CD8-positive, alpha-beta memory T cell (primary cell): ENCODE data around the gene ZNF630. TPM values are rescaled to one million over a fixed set of nuclear protein-coding genes. Genes with fewer than 3 reads are reported as not detected.
A peak's percentile ranks its signal among the peaks of the same experiment; 100 is the strongest.
"Not testable (repeated sequence)": the region's sequence is repeated elsewhere in the genome, so short reads cannot be mapped to it uniquely, and the experiment has no call there.

ENCODE experiments used
- CTCF ChIA-PET: fragments of 350-600 bp; sonication (Branson Sonifier 250); formaldehyde crosslinking; loops from one replicate; lab custom pipeline; 2021; ENCODE audit warnings: antibody characterized with exemption; lab: Charles Lee
- POLR2A ChIA-PET: fragments of 350-600 bp; sonication (Branson Sonifier 250); formaldehyde crosslinking; loops from one replicate; lab custom pipeline; 2021; ENCODE audit warnings: antibody characterized with exemption; lab: Charles Lee
- DNase-seq, 5 donors: peaks; one replicate each; pipeline versions ENCODE4 v3.0.0 to v3.0.0-alpha.2; 2020 to 2022; ENCODE audit warnings: mixed read lengths in 1 of 5
- H3K27ac ChIP-seq: one replicate; pipeline ENCODE4 v1.7.0; 2013; ENCODE audit warnings: low read depth, mild to moderate bottlenecking, low read length, moderate library complexity
- H3K27me3 ChIP-seq: 2 replicates; pipeline ENCODE4 v1.7.0; 2013; ENCODE audit warnings: low read length, mild to moderate bottlenecking; ENCODE audit not compliant: insufficient read depth, poor library complexity, severe bottlenecking
- H3K36me3 ChIP-seq: 2 replicates; pipeline ENCODE4 v1.7.0; 2013; ENCODE audit warnings: mild to moderate bottlenecking, low read length, moderate library complexity; ENCODE audit not compliant: insufficient read depth
- H3K4me1 ChIP-seq: 2 replicates; pipeline ENCODE4 v1.7.0; 2013; ENCODE audit warnings: mild to moderate bottlenecking, low read length, moderate library complexity; ENCODE audit not compliant: insufficient read depth
- H3K4me3 ChIP-seq: 2 replicates; pipeline ENCODE4 v1.7.0; 2013; ENCODE audit warnings: mild to moderate bottlenecking, low read length
- H3K9me3 ChIP-seq: 2 replicates; pipeline ENCODE4 v1.7.0; 2013; ENCODE audit warnings: mild to moderate bottlenecking, low read length
- H3K27ac Mint-ChIP-seq, 8 donors: one replicate each; pipeline ENCODE4 v1.8.0; 2020 to 2021; ENCODE audit warnings: mixed read lengths in 8 of 8, mild to moderate bottlenecking in 6 of 8, inconsistent platforms in 3 of 8, moderate library complexity in 3 of 8
- H3K27me3 Mint-ChIP-seq, 2 donors: one replicate each; pipeline ENCODE4 v1.8.0; 2020 to 2021; ENCODE audit warnings: mixed read lengths in 2 of 2, mild to moderate bottlenecking in 1 of 2, moderate library complexity in 1 of 2
- H3K36me3 Mint-ChIP-seq, 3 donors: one replicate each; pipeline ENCODE4 v1.8.0; 2020 to 2021; ENCODE audit warnings: mixed read lengths in 3 of 3, inconsistent platforms in 1 of 3, mild to moderate bottlenecking in 1 of 3
- H3K4me1 Mint-ChIP-seq, 3 donors: one replicate each; pipeline ENCODE4 v1.8.0; 2020 to 2021; ENCODE audit warnings: mixed read lengths in 3 of 3, inconsistent platforms in 1 of 3, mild to moderate bottlenecking in 1 of 3
- H3K4me3 Mint-ChIP-seq, 7 donors: one replicate each; pipeline ENCODE4 v1.8.0; 2020 to 2021; ENCODE audit warnings: mixed read lengths in 7 of 7, mild to moderate bottlenecking in 6 of 7, moderate library complexity in 4 of 7, inconsistent platforms in 2 of 7
- H3K9me3 Mint-ChIP-seq, 5 donors: one replicate each; pipeline ENCODE4 v1.8.0; 2020 to 2022; ENCODE audit warnings: mixed read lengths in 5 of 5, mild to moderate bottlenecking in 3 of 5, moderate library complexity in 2 of 5, inconsistent platforms in 1 of 5
- polyA plus RNA-seq: library from polyadenylated mRNA; unstranded; fragments of 300-500 nt; fragmentation: Illumina TruSeq; gene quantifications from one replicate; pipeline ENCODE4 v1.2.3, GENCODE V29; 2021
- total RNA-seq, 2 experiments: library from RNA; stranded (reverse); gene quantifications; one replicate each; pipeline ENCODE4 v1.2.3, GENCODE V29; 2021

Gene ZNF630
- total and polyA plus RNA-seq, 3 experiments from 2014 or later: 0.89 to 1.6 (median 1.5) TPM

DNA sequence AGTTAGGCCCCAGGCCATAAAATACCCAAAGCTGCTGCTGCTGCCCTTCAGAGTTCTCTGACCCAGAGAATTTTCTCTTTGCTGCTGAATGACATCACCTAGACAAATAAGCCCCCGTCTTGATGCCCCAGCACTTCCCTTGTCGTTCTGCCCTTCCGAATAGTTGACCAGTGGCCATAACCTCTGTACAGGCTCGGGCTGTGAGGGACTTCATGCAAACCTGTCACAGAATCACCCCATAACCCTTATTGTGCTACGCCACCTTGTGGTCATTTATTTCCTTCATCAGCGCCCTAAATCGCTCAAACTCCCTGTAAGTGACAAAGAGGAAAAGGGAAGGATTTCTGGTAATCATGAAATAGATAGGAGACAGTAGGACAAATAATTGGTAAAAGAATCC is 45.9 kb downstream of the ZNF630 start:
- Mint-ChIP-seq H3K36me3 (peaks cover 0 to 5% (median 2%) of the 10 kb centered on the region in 3 donors), H3K4me1 (peaks cover 9 to 19% (median 17%) of the 10 kb centered on the region in 3 donors), H3K9me3 (peaks cover 0 to 2% (median 0%) of the 10 kb centered on the region in 5 donors), H3K27me3 (peaks cover 0 to 4% of the 10 kb centered on the region in 2 donors), H3K4me3 (peak overlapping the region in 1 of 7 donors; percentile 12), H3K27ac (peak overlapping the region in 2 of 8 donors; percentile 29 to 78)
- ChIA-PET POLR2A (no interaction called here), CTCF (interaction anchor here (1.0 to 2.1 kb wide), 3 partner anchors 171 to 196 kb away, joined by 4 to 13 read pairs (median 6); partner anchors contain the start of gene ZNF81)
- no peaks in the 10 kb centered on the region for H3K27me3 ChIP-seq
- DNase-seq: peak in 3 of 5 donors; percentile 36 to 54 (median 45)
- H3K27ac ChIP-seq: no peak overlapping the region
- H3K4me3 ChIP-seq: no peak overlapping the region
- H3K9me3 ChIP-seq: no peaks in the 10 kb centered on the region
- H3K36me3 ChIP-seq: no peaks in the 10 kb centered on the region
- H3K4me1 ChIP-seq: no peaks in the 10 kb centered on the region

GRCh38 chrX:48022738-48023137 is 48.7 kb downstream of the ZNF630 start:
- Mint-ChIP-seq H3K36me3 (peaks cover 0 to 5% (median 2%) of the 10 kb centered on the region in 3 donors), H3K9me3 (peaks cover 0 to 2% (median 0%) of the 10 kb centered on the region in 5 donors), H3K27ac (peak overlapping the region in 3 of 8 donors; percentile 5 to 63 (median 18)), H3K27me3 (peaks cover 0 to 4% of the 10 kb centered on the region in 2 donors), H3K4me1 (peaks cover 11 to 25% (median 20%) of the 10 kb centered on the region in 3 donors), H3K4me3 (peak overlapping the region in 3 of 7 donors; percentile 16 to 35 (median 20))
- ChIA-PET POLR2A (no interaction called here), CTCF (interaction anchor here (1.2 kb wide), 1 partner anchor 63 kb away, joined by 3 read pairs; no protein-coding TSS in a partner anchor)
- H3K27ac ChIP-seq: no peak overlapping the region
- no peaks in the 10 kb centered on the region for H3K36me3 ChIP-seq
- no peak overlapping the region for H3K4me3 ChIP-seq
- no peaks in the 10 kb centered on the region for H3K9me3 ChIP-seq
- no peaks in the 10 kb centered on the region for H3K27me3 ChIP-seq
- H3K4me1 ChIP-seq: no peaks in the 10 kb centered on the region
- no peak for DNase-seq

DNA sequence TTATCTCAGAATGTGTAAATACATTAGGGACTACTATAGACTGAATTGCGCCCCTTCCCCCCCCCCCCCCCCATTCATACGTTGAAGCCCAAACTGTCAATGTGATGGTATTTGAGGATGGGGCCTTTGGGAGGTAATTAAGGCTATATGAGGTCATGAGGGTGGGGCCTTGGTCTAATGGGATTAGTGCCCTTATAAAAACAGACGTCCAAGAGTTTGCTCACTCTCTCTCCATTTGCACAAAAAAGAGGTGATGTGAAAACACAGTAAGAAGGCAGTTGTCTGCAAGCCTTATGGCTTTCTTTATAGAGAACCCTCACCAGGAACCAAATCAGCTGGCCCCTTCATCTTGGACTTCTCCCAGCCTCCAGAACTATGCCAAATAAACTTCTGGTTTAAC is 49.3 kb downstream of the ZNF630 start:
- Mint-ChIP-seq H3K36me3 (peaks cover 0 to 5% (median 2%) of the 10 kb centered on the region in 3 donors), H3K27ac (peak overlapping the region in 1 of 8 donors; percentile 63), H3K4me1 (peaks cover 11 to 25% (median 20%) of the 10 kb centered on the region in 3 donors), H3K4me3 (peak overlapping the region in 4 of 7 donors; percentile 90 to 94 (median 92)), H3K27me3 (peaks cover 0 to 4% of the 10 kb centered on the region in 2 donors), H3K9me3 (peaks cover 0 to 2% (median 0%) of the 10 kb centered on the region in 5 donors)
- no peaks in the 10 kb centered on the region for H3K4me1 ChIP-seq
- H3K9me3 ChIP-seq: no peaks in the 10 kb centered on the region
- no peak overlapping the region for H3K4me3 ChIP-seq
- no peaks in the 10 kb centered on the region for H3K36me3 ChIP-seq
- H3K27me3 ChIP-seq: no peaks in the 10 kb centered on the region
- H3K27ac ChIP-seq: no peak overlapping the region
- ChIA-PET POLR2A (no interaction called here), CTCF (interaction anchor here (1.2 kb wide), 1 partner anchor 63 kb away, joined by 3 read pairs; no protein-coding TSS in a partner anchor)
- DNase-seq: no peak

DNA sequence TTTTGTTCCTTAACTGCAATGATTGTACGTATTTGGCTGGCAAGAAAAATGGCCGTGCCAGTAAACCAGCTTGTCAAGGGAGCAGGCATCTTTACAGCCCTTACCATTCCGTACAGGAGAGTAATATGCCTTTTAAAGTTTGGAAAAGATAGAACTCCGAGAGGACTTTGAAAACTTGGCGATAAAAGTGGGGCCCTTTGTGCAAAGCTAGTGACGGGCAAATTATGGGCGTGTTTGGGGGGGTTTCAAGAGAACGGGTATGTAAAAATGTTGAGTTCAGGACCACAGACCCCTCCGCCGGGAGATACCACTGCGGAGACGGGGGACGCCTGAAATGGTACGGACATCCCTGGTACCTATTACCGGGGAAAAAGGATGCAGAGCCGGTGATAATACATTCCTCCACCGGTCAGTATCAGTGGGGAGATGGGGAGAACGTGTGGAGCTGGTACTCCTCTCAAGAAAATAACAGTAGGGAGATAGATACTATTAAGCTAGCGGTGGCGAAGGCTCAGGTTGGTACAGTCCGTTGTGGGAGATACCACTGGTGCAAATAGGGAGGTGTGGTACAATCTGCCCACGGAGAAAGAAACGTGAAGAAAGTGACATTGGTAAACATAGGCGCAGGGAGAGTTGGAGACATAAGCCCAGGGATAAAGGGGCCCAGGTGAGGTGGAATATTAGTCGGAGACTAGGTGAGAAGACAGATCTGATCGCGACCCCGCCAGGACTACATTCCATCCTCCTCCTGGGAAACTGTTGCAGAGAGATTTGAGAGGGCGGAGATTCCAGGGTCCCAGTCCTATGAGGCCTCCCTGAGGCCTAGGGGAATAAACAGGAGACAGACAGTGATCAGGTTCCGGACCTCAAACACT is 50.2 kb downstream of the ZNF630 start:
- Histone ChIP-seq H3K27me3 (no peaks in the 10 kb centered on the region), H3K4me1 (no peaks in the 10 kb centered on the region), H3K36me3 (no peaks in the 10 kb centered on the region), H3K9me3 (no peaks in the 10 kb centered on the region), H3K4me3 (peak overlapping the region; percentile 86), H3K27ac (peak overlapping the region; percentile 66)
- Mint-ChIP-seq H3K4me3 (peak overlapping the region; percentile 90 to 94 (median 93)), H3K4me1 (peaks cover 11 to 20% (median 20%) of the 10 kb centered on the region in 3 donors), H3K9me3 (peaks cover 0 to 2% (median 0%) of the 10 kb centered on the region in 5 donors), H3K36me3 (peaks cover 0 to 5% (median 2%) of the 10 kb centered on the region in 3 donors), H3K27ac (peak overlapping the region; percentile 60 to 97 (median 94)), H3K27me3 (peaks cover 0 to 4% of the 10 kb centered on the region in 2 donors)
- ChIA-PET CTCF (interaction anchor here (0.7 kb wide), 1 partner anchor 190 kb away, joined by 3 read pairs; no protein-coding TSS in a partner anchor), POLR2A (interaction anchor here (1.0 to 1.4 kb wide), 3 partner anchors 18 to 465 kb away, joined by 3 to 7 read pairs (median 4); partner anchors contain the start of gene ZNF81)
- DNase-seq: peak; percentile 53 to 87 (median 80)

DNA sequence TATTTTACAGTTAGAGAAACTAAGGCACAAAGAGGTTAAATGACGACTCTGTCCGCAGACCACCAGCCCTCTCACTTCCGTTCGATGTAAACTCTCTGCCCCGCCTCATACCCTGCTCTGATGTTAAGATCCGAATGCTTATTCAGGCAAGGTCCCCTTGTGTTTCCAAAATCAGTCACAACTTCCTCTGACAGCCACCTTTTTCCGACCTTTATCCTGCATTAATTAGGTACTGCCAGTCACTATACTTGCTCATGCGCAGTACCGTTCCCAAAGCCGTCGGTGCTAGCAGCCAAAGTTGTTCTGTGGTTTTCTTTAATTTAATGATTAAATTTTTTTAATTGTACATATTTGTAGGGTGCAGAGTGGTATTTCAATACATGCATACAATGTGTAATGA is 51.0 kb downstream of the ZNF630 start:
- Mint-ChIP-seq H3K4me3 (peak overlapping the region; percentile 90 to 94 (median 93)), H3K27ac (peak overlapping the region in 5 of 8 donors; percentile 85 to 97 (median 93)), H3K4me1 (peaks cover 8 to 17% (median 16%) of the 10 kb centered on the region in 3 donors)
- H3K9me3 Mint-ChIP-seq, H3K27me3 ChIP-seq, H3K27ac ChIP-seq, H3K36me3 ChIP-seq, H3K9me3 ChIP-seq, CTCF ChIA-PET, H3K27me3 Mint-ChIP-seq, H3K36me3 Mint-ChIP-seq, H3K4me1 ChIP-seq: not testable (repeated sequence)
- POLR2A ChIA-PET: interaction anchor here (1.3 to 1.4 kb wide), 2 partner anchors 184 to 464 kb away, joined by 4 to 7 read pairs; partner anchors contain the start of gene ZNF81
- peak overlapping the region; percentile 86 for H3K4me3 ChIP-seq
- peak in 3 of 5 donors; percentile 14 to 44 (median 24) for DNase-seq

- H3K27me3 ChIP-seq, H3K27ac ChIP-seq, H3K4me3 ChIP-seq, DNase-seq, H3K27me3 Mint-ChIP-seq, H3K9me3 ChIP-seq, H3K36me3 ChIP-seq, H3K4me1 ChIP-seq, CTCF ChIA-PET, H3K27ac Mint-ChIP-seq, H3K4me3 Mint-ChIP-seq, POLR2A ChIA-PET, H3K9me3 Mint-ChIP-seq, H3K36me3 Mint-ChIP-seq: not testable (repeated sequence)
- peaks cover 7 to 16% (median 15%) of the 10 kb centered on the region in 3 donors for H3K4me1 Mint-ChIP-seq
Observed at GRCh38 chrX:48019892-48020291, 51.5 kb downstream of the ZNF630 start.

- H3K9me3 ChIP-seq, H3K27ac ChIP-seq, H3K27me3 ChIP-seq, H3K27ac Mint-ChIP-seq, H3K27me3 Mint-ChIP-seq, H3K9me3 Mint-ChIP-seq, H3K4me1 ChIP-seq, CTCF ChIA-PET, POLR2A ChIA-PET, H3K4me3 ChIP-seq, H3K36me3 Mint-ChIP-seq, DNase-seq, H3K4me3 Mint-ChIP-seq, H3K36me3 ChIP-seq: not testable (repeated sequence)
- H3K4me1 Mint-ChIP-seq: peaks cover 7 to 15% (median 15%) of the 10 kb centered on the region in 3 donors
Observed at GRCh38 chrX:48016583-48017310, 54.7 kb downstream of the ZNF630 start.
